Measurements from ENCODE around the gene PHACTR2.

DNA sequence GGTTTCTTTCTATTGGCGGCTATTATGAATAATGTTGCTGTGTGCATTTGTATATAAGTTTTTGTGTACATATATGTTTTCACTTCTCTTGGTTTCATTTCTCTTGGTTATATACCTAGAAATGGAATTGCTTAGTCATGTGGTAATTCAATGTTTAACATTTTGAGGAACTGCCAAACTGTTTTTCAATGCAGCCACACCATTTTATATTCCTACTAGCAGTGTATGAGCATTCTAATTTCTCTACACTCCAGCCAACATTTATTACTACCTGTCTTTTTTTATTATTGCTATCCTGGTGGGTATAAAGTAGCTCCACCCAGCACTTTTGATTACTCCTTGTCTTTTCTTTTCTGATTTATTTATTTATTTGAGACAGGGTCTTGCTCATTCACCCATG, 54.8 kb downstream of the PHACTR2 start:
- TF ChIP-seq, protein P1, sequence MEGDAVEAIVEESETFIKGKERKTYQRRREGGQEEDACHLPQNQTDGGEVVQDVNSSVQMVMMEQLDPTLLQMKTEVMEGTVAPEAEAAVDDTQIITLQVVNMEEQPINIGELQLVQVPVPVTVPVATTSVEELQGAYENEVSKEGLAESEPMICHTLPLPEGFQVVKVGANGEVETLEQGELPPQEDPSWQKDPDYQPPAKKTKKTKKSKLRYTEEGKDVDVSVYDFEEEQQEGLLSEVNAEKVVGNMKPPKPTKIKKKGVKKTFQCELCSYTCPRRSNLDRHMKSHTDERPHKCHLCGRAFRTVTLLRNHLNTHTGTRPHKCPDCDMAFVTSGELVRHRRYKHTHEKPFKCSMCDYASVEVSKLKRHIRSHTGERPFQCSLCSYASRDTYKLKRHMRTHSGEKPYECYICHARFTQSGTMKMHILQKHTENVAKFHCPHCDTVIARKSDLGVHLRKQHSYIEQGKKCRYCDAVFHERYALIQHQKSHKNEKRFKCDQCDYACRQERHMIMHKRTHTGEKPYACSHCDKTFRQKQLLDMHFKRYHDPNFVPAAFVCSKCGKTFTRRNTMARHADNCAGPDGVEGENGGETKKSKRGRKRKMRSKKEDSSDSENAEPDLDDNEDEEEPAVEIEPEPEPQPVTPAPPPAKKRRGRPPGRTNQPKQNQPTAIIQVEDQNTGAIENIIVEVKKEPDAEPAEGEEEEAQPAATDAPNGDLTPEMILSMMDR (IDR thresholded peaks at IDR 0.05): no peak
- TF ChIP-seq ZFX (IDR thresholded peaks at IDR 0.05; ENCODE audit: borderline replicate concordance): no peak

All from 22Rv1 (cell line).